Nephron (organoid): ENCODE measurements around the gene IGF1R.
A peak's percentile ranks its signal among the peaks of the same experiment; 100 is the strongest.

Experiments used
- H3K27ac Mint-ChIP-seq, 3 experiments: 2 replicates each; pipeline ENCODE4 v1.8.0; 2020; ENCODE audit warnings: mixed read lengths in 3 of 3, mild to moderate bottlenecking in 2 of 3, moderate library complexity in 1 of 3
- H3K27me3 Mint-ChIP-seq: 2 replicates; pipeline ENCODE4 v1.8.0; 2021; ENCODE audit warnings: low read depth, mild to moderate bottlenecking, moderate library complexity, mixed read lengths
- H3K36me3 Mint-ChIP-seq: 2 replicates; pipeline ENCODE4 v1.8.0; 2020; ENCODE audit warnings: low read depth, mixed read lengths
- H3K4me1 Mint-ChIP-seq: 2 replicates; pipeline ENCODE4 v1.8.0; 2020; ENCODE audit warnings: mixed read lengths
- H3K4me3 Mint-ChIP-seq, 3 experiments: 2 replicates each; pipeline ENCODE4 v1.8.0; 2020; ENCODE audit warnings: mild to moderate bottlenecking in 3 of 3, mixed read lengths in 3 of 3, moderate library complexity in 2 of 3
- H3K9me3 Mint-ChIP-seq: 2 replicates; pipeline ENCODE4 v1.8.0; 2020; ENCODE audit warnings: mixed read lengths
- TF ChIP-seq, protein P1 (sequence below), 3 experiments: fragments of 200-600 bp; sonication (generic); IDR thresholded peaks; one replicate each; pipeline ENCODE4 v1.5.0; 2021; ENCODE audit warnings: antibody characterized with exemption in 3 of 3; ENCODE audit not compliant: unreplicated experiment in 3 of 3

The IGF1R gene

DNA sequence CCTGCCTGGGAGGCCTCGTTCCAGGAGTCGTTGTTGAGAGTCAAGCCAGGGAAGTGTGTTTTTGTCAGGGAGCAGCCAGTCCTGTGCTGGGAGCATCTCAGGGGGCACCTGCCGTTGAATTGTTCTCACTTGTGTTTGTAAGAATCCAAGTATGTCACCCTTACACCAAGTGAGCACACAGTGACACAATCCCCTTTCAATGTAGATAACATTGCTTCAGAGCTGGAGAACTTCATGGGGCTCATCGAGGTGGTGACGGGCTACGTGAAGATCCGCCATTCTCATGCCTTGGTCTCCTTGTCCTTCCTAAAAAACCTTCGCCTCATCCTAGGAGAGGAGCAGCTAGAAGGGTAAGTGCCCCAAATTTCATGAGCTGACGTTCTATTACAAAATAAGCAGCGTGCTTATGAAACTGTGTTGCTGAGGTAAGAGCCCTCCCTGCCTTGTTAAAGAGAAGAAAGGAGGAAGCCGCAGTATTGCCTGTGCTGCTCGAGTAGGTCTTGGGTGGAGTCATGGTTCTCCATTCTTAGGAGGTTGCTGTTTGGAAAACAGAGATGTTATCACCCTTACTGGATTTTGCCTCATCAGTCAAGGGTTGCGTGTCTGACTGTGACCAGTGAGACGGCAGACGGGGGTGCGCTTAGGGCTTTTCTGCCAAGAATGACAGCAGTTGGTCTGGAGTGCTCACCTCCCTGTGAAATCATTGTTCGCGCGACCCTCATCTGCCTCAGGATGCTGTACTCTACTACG lies 251.1 kb downstream of the IGF1R start:
- TF ChIP-seq, protein P1, sequence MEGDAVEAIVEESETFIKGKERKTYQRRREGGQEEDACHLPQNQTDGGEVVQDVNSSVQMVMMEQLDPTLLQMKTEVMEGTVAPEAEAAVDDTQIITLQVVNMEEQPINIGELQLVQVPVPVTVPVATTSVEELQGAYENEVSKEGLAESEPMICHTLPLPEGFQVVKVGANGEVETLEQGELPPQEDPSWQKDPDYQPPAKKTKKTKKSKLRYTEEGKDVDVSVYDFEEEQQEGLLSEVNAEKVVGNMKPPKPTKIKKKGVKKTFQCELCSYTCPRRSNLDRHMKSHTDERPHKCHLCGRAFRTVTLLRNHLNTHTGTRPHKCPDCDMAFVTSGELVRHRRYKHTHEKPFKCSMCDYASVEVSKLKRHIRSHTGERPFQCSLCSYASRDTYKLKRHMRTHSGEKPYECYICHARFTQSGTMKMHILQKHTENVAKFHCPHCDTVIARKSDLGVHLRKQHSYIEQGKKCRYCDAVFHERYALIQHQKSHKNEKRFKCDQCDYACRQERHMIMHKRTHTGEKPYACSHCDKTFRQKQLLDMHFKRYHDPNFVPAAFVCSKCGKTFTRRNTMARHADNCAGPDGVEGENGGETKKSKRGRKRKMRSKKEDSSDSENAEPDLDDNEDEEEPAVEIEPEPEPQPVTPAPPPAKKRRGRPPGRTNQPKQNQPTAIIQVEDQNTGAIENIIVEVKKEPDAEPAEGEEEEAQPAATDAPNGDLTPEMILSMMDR (IDR thresholded peaks at IDR 0.05; ENCODE audit: unreplicated experiment in 3 of 3), result no peak
- H3K9me3 Mint-ChIP-seq, result no peaks in the 10 kb centered on the region
- no peak overlapping the region for H3K4me3 Mint-ChIP-seq
- H3K4me1 Mint-ChIP-seq, result peaks cover 36% of the 10 kb centered on the region
- no peaks in the 10 kb centered on the region for H3K27me3 Mint-ChIP-seq
- peaks cover 48% of the 10 kb centered on the region for H3K36me3 Mint-ChIP-seq
- peak overlapping the region; percentile 61 to 86 (median 71) for H3K27ac Mint-ChIP-seq

DNA sequence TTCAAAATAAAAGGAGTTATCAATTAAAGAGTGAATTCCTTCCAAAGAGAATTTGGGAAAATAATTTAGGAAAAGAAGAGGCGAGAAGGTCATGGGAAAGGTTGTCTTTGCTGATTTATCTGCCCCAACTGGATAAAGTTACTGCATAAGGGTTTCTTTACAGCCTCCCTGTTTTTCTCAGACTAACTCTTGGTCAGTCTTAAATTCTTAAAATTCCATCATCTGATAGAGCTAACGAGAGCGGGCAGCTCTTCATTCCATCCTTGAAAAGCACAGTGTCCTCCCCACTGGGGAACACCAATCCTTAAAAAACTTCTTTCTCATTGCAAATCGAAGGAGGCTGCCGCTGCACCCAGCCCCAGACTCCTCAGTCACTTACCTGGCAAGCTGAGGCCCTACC lies 252.0 kb downstream of the IGF1R start:
- peaks cover 36% of the 10 kb centered on the region for H3K4me1 Mint-ChIP-seq
- no peaks in the 10 kb centered on the region for H3K27me3 Mint-ChIP-seq
- no peaks in the 10 kb centered on the region for H3K9me3 Mint-ChIP-seq
- peaks cover 45% of the 10 kb centered on the region for H3K36me3 Mint-ChIP-seq
- peak overlapping the region; percentile 61 to 86 (median 71) for H3K27ac Mint-ChIP-seq
- peak overlapping the region in 1 of 3 experiments; percentile 5 for H3K4me3 Mint-ChIP-seq
- TF ChIP-seq, protein P1 (IDR thresholded peaks at IDR 0.05; ENCODE audit: unreplicated experiment in 3 of 3), result no peak

DNA sequence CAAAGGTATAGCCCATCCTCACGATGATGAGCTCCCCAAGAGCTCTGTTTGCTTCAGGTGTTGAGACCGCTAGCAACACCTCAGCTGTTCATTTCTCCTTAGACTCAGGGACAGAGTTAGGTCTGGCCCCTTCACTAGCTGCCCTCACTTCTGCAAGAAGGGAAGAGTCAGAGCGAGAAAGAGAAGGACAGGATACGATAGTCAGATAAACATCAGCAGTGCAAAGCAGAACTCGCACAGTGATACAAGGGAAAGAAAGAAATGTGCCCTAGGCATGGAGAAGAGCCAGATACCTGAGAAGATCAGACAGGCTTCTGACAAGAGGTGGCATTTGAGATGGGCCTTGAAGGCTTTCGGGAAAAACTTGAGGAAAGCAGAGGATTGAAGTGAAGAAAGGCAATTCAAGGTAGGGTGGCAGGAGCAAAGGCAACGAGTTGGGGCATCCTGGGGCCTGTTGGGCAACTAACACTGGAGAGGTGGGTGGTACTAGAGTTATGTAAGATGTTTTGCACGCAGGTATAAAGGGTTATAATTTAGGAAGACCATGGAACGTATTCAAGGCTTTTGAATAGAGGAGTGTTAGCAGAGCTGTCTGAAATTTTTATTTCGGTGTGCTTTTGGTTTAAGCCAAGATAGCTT lies 253.2 kb downstream of the IGF1R start:
- H3K27ac Mint-ChIP-seq, result peak overlapping the region in 2 of 3 experiments; percentile 7 to 26
- H3K4me3 Mint-ChIP-seq, result no peak overlapping the region
- TF ChIP-seq, protein P1 (IDR thresholded peaks at IDR 0.05; ENCODE audit: unreplicated experiment in 3 of 3), result no peak
- H3K4me1 Mint-ChIP-seq, result peaks cover 32% of the 10 kb centered on the region
- H3K27me3 Mint-ChIP-seq, result no peaks in the 10 kb centered on the region
- peaks cover 33% of the 10 kb centered on the region for H3K36me3 Mint-ChIP-seq
- H3K9me3 Mint-ChIP-seq, result no peaks in the 10 kb centered on the region

DNA sequence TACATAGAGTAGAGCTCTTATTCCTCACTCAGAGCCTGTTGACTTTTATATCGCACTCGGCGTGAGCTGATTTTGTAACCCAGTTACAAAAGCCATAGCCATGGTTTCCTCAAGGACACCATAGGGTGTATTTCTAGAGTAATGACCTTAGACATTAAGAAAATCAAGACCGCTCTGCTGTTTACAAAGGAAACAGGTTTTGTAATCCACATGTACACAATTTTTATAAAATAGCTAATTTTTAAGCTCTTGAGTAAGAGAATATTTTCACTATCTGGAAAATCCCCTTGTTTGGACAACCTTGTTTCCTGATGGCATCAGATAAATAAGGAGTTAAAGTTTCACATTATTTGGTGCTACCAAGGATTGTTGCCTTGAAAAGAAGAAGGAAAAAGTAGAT lies 254.6 kb downstream of the IGF1R start:
- Mint-ChIP-seq H3K27me3 (no peaks in the 10 kb centered on the region), H3K4me1 (peaks cover 26% of the 10 kb centered on the region), H3K9me3 (no peaks in the 10 kb centered on the region), H3K27ac (no peak overlapping the region), H3K4me3 (no peak overlapping the region), H3K36me3 (peaks cover 19% of the 10 kb centered on the region)
- TF ChIP-seq, protein P1 (IDR thresholded peaks at IDR 0.05; ENCODE audit: unreplicated experiment in 3 of 3), result no peak

DNA sequence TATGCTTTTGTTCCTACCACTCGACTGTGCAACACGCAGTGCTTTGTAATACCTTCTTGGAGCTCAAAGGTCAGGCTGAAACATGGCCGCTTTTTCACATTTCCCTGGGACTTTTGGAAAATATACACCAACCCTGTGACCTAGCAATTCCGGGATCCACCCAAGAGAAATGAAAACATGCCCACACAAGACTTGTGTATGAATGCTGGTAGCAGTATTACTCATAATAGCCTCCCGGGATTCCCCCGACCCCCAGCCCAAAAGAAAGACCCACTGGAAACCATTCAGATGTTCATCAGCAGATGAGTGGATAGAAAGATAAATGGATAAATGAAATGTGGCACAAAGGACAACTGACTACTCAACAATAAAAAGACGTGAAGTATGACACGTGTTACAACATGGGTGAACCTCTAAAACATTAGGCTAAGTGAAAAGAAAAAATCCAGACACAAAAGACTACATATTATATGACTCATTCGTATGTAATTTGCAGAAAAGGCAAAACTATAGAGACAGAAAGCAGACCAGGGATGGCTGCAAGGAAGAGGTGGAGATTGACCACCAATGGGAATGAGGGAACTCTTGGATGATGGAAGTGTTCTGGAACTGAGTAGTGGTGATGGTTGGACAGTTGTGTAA lies 255.2 kb downstream of the IGF1R start:
- TF ChIP-seq, protein P1 (IDR thresholded peaks at IDR 0.05; ENCODE audit: unreplicated experiment in 3 of 3), result no peak
- peaks cover 20% of the 10 kb centered on the region for H3K36me3 Mint-ChIP-seq
- no peaks in the 10 kb centered on the region for H3K27me3 Mint-ChIP-seq
- H3K27ac Mint-ChIP-seq, result peak overlapping the region in 2 of 3 experiments; percentile 6 to 8
- no peak overlapping the region for H3K4me3 Mint-ChIP-seq
- no peaks in the 10 kb centered on the region for H3K9me3 Mint-ChIP-seq
- peaks cover 31% of the 10 kb centered on the region for H3K4me1 Mint-ChIP-seq
